ENCODE data around the gene ZNF865.

ZNF865 gene

DNA sequence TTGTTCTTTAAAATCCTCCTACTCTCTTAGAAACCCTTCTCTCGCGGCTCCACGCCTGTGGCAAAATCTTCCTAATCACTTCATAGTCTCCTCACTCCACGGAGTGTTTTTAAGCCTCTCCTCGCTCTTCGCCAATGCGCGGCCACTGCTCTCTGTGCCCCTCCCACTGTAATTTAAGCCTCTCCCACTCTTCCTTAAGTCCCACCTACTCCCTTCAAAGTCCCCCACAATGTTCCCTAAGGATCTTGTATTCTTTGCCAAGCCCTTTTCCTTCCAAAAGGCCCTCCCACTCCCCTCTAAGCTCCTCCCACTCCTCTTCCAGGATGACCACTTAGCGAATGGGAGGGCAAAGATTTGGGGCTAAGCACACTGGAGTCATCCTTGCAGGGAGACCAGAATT is 7.4 kb upstream of the ZNF865 start:
- Histone ChIP-seq H3K27ac (ENCODE audit: low read depth in 2 of 2, low read length in 2 of 2) (no peak overlapping the region), H3K9ac (ENCODE audit: low read depth in 1 of 2, low read length in 2 of 2) (no peak overlapping the region), H3K27me3 (ENCODE audit: control insufficient read depth in 2 of 2, insufficient read depth in 2 of 2, low read length in 2 of 2) (no peaks in the 10 kb centered on the region), H3K4me3 (ENCODE audit: low read length in 2 of 2) (no peak overlapping the region), H3K9me3 (ENCODE audit: control insufficient read depth in 2 of 2, low read length in 2 of 2) (no peaks in the 10 kb centered on the region), H3K36me3 (ENCODE audit: control insufficient read depth in 2 of 2, insufficient read depth in 2 of 2, low read length in 2 of 2) (peaks cover 9 to 16% of the 10 kb centered on the region in 2 donors), H3K4me1 (ENCODE audit: control insufficient read depth in 2 of 2, insufficient read depth in 2 of 2, low read length in 2 of 2) (peaks cover 7 to 11% of the 10 kb centered on the region in 2 donors)

DNA sequence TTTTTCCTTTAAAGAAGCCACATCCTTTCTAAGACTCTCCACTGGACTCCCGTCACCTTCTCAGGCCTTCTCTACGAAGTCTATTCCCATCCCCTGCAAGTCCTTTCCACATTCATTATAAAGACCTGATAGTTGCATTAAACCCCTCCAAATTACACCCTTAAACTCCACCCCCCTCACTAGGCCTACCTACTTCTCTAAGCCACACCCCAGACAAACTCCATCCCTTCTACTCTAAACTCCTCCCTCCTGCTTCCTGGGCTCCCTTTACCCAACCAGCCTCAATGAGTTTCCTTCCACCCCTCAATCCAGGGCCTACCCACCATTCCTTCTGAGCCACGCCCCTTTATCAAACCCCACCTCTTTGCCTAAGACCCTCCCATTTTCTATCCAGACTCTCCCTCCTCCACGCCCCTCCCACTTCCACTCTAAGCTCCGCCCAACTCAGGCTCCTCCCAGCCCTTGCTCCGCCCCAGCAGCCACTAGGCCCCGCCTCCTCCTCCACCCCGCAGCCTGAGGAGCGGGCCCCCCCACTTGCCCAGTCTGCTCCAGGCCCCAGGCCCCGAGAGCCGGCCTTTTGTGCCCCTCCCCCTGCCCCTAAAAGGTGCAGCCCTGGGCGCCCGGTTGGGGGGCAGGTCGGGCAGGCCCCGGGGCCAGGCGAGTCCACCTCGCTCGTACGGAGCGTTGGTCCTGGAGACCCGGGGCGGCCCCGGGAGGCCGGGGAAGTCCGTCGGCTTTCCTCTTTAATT is 6.6 kb upstream of the ZNF865 start:
- Histone ChIP-seq H3K27me3 (ENCODE audit: control insufficient read depth in 2 of 2, insufficient read depth in 2 of 2, low read length in 2 of 2) (no peaks in the 10 kb centered on the region), H3K36me3 (ENCODE audit: control insufficient read depth in 2 of 2, insufficient read depth in 2 of 2, low read length in 2 of 2) (peaks cover 9 to 16% of the 10 kb centered on the region in 2 donors), H3K9me3 (ENCODE audit: control insufficient read depth in 2 of 2, low read length in 2 of 2) (no peaks in the 10 kb centered on the region), H3K4me1 (ENCODE audit: control insufficient read depth in 2 of 2, insufficient read depth in 2 of 2, low read length in 2 of 2) (peaks cover 11% of the 10 kb centered on the region in 2 donors), H3K27ac (ENCODE audit: low read depth in 2 of 2, low read length in 2 of 2) (peak overlapping the region; percentile 93 to 98), H3K4me3 (ENCODE audit: low read length in 2 of 2) (peak overlapping the region; percentile 93 to 97), H3K9ac (ENCODE audit: low read depth in 1 of 2, low read length in 2 of 2) (peak overlapping the region; percentile 75 to 77)

DNA sequence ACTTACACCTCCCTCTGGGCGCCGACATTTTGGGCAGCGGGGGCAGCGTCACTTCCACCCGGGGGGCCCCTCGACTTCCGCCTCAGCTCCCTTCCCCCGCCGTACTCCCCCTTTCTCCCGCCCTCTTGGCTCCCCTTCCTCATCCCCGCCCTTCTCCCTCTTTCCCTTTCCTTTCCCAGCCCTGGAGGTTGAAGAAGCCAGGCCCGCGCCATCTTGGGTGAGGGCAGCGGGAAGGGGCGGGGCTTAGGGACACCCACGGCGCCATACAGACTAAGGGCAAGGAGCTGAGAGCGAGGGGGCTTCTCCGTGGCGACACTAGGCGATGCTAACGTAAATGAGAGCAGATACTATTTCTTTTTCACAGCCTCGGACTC is 6.0 kb upstream of the ZNF865 start, which contains the start of gene FIZ1:
Gene FIZ1, minus strand, starts transcription at position 50 of the 374 bp plus-strand sequence. CDS start 1,652 bp downstream, outside the sequence.
- Histone ChIP-seq H3K9ac (ENCODE audit: low read depth in 1 of 2, low read length in 2 of 2) (peak within 1 kb of the TSS; percentile 75 to 77), H3K4me3 (ENCODE audit: low read length in 2 of 2) (peak within 1 kb of the TSS; percentile 93 to 97), H3K36me3 (ENCODE audit: control insufficient read depth in 2 of 2, insufficient read depth in 2 of 2, low read length in 2 of 2) (peaks cover 9 to 16% of the 10 kb centered on the region in 2 donors)

DNA sequence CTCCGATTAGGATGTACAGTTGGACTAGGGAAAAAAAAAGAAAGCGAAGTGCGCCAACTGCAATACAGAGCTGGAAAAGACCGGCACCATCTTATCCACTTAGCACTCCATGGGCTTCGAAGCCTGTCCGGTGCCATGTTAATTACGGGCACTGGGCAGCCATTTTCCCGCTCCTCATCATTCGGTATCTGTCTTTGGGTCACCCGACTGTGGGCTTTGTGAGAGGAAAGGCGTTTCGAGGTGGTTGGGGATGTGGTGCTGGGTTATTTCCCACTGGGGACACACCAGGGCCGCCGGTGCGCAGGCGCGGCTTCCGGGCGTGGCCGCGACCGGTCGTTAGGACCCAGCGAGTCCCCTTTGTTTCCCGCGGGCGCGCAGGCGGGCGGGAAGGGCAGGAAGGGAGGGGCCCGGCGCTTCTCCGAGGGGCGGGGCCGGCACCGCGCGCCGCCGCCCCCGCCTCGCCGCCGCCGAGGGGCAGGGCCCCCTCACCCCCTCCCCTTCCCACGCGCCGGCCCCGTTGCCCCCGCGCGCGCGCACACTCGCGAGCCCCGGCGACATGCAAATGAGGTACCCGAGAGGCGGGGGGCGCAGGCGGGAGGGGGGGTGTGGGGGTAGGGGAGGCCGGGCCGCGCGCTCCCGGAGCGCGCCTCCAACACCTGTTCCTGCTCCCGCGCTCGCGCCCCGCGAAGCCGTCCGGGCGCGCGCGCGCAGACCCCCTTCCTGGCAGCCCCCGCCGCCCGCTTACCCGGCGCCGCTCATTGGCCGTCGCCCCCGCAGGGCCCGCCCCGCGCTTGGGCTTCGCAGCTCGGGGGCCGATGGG is 5.4 kb upstream of the ZNF865 start, which contains the start of gene ZNF524:
Gene ZNF524, plus strand, starts transcription at position 447 of the 820 bp plus-strand sequence. CDS start 1,825 bp downstream, outside the sequence.
- H3K4me1 ChIP-seq (ENCODE audit: control insufficient read depth in 2 of 2, insufficient read depth in 2 of 2, low read length in 2 of 2), result peaks cover 16 to 17% of the 10 kb centered on the region in 2 donors
- H3K9me3 ChIP-seq (ENCODE audit: control insufficient read depth in 2 of 2, low read length in 2 of 2), result no peaks in the 10 kb centered on the region
- H3K27me3 ChIP-seq (ENCODE audit: control insufficient read depth in 2 of 2, insufficient read depth in 2 of 2, low read length in 2 of 2), result no peaks in the 10 kb centered on the region
- H3K27ac ChIP-seq (ENCODE audit: low read depth in 2 of 2, low read length in 2 of 2), result peak within 1 kb of the TSS; percentile 93 to 98
- H3K9ac ChIP-seq (ENCODE audit: low read depth in 1 of 2, low read length in 2 of 2), result peak within 1 kb of the TSS; percentile 75 to 77
- H3K36me3 ChIP-seq (ENCODE audit: control insufficient read depth in 2 of 2, insufficient read depth in 2 of 2, low read length in 2 of 2), result peaks cover 6 to 13% of the 10 kb centered on the region in 2 donors
- peak within 1 kb of the TSS; percentile 93 to 97 for H3K4me3 ChIP-seq (ENCODE audit: low read length in 2 of 2)

More for the DNA sequence above, 6.0 kb upstream of the ZNF865 start, which contains the start of gene FIZ1:
- H3K4me1 ChIP-seq (ENCODE audit: control insufficient read depth in 2 of 2, insufficient read depth in 2 of 2, low read length in 2 of 2), result peaks cover 11 to 12% of the 10 kb centered on the region in 2 donors
- H3K27ac ChIP-seq (ENCODE audit: low read depth in 2 of 2, low read length in 2 of 2), result peak within 1 kb of the TSS; percentile 93 to 98
- no peaks in the 10 kb centered on the region for H3K9me3 ChIP-seq (ENCODE audit: control insufficient read depth in 2 of 2, low read length in 2 of 2)
- H3K27me3 ChIP-seq (ENCODE audit: control insufficient read depth in 2 of 2, insufficient read depth in 2 of 2, low read length in 2 of 2), result no peaks in the 10 kb centered on the region

DNA sequence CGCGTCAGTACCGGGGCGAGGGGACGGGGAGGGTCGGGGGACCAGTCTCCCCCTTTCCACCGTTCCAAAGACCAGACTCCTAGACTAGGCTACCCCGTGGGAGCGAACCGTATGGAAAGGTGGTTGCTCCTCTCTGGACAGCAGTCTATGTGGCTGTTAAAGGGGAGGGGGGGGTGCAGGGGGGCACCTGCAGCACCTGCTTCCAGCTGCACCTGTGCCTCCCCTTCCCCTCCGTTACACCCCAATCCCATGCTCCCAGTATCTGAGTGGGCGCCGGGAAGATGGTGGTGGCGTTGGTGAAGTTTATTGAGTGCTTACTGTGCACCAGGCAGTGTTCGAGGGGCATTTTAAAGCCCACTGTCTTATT is 4.8 kb upstream of the ZNF865 start:
- peaks cover 16 to 17% of the 10 kb centered on the region in 2 donors for H3K4me1 ChIP-seq (ENCODE audit: control insufficient read depth in 2 of 2, insufficient read depth in 2 of 2, low read length in 2 of 2)
- peak overlapping the region; percentile 93 to 98 for H3K27ac ChIP-seq (ENCODE audit: low read depth in 2 of 2, low read length in 2 of 2)
- peaks cover 0 to 8% of the 10 kb centered on the region in 2 donors for H3K36me3 ChIP-seq (ENCODE audit: control insufficient read depth in 2 of 2, insufficient read depth in 2 of 2, low read length in 2 of 2)
- H3K9me3 ChIP-seq (ENCODE audit: control insufficient read depth in 2 of 2, low read length in 2 of 2), result no peaks in the 10 kb centered on the region
- H3K9ac ChIP-seq (ENCODE audit: low read depth in 1 of 2, low read length in 2 of 2), result peak overlapping the region; percentile 74 to 75
- peak overlapping the region; percentile 77 to 93 for H3K4me3 ChIP-seq (ENCODE audit: low read length in 2 of 2)
- H3K27me3 ChIP-seq (ENCODE audit: control insufficient read depth in 2 of 2, insufficient read depth in 2 of 2, low read length in 2 of 2), result no peaks in the 10 kb centered on the region

DNA sequence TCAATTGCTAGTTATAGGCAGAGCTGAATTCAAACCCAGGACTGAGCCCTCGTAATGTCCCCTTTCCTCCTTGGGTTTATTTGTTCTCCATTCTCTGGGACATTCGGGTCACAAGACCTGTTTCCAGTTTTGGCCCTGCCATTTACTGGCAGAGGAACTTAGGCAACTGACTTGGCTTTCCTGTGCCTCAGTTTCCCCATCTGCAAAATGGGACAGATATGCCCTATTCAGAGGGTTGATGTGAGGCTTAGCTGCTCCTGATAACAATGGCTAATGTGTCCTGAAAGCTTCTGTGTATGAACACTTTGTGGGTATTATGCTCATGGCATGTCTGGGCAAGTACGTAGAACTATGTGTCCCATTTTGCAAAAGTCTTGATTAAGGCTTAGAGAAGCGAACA is 4.4 kb upstream of the ZNF865 start:
- H3K9me3 ChIP-seq (ENCODE audit: control insufficient read depth in 2 of 2, low read length in 2 of 2), result no peaks in the 10 kb centered on the region
- peaks cover 0 to 5% of the 10 kb centered on the region in 2 donors for H3K36me3 ChIP-seq (ENCODE audit: control insufficient read depth in 2 of 2, insufficient read depth in 2 of 2, low read length in 2 of 2)
- H3K4me1 ChIP-seq (ENCODE audit: control insufficient read depth in 2 of 2, insufficient read depth in 2 of 2, low read length in 2 of 2), result peaks cover 18 to 20% of the 10 kb centered on the region in 2 donors
- H3K27me3 ChIP-seq (ENCODE audit: control insufficient read depth in 2 of 2, insufficient read depth in 2 of 2, low read length in 2 of 2), result no peaks in the 10 kb centered on the region
- peak overlapping the region; percentile 77 to 93 for H3K4me3 ChIP-seq (ENCODE audit: low read length in 2 of 2)
- H3K27ac ChIP-seq (ENCODE audit: low read depth in 2 of 2, low read length in 2 of 2), result peak overlapping the region; percentile 93 to 98
- H3K9ac ChIP-seq (ENCODE audit: low read depth in 1 of 2, low read length in 2 of 2), result peak overlapping the region; percentile 74 to 75

DNA sequence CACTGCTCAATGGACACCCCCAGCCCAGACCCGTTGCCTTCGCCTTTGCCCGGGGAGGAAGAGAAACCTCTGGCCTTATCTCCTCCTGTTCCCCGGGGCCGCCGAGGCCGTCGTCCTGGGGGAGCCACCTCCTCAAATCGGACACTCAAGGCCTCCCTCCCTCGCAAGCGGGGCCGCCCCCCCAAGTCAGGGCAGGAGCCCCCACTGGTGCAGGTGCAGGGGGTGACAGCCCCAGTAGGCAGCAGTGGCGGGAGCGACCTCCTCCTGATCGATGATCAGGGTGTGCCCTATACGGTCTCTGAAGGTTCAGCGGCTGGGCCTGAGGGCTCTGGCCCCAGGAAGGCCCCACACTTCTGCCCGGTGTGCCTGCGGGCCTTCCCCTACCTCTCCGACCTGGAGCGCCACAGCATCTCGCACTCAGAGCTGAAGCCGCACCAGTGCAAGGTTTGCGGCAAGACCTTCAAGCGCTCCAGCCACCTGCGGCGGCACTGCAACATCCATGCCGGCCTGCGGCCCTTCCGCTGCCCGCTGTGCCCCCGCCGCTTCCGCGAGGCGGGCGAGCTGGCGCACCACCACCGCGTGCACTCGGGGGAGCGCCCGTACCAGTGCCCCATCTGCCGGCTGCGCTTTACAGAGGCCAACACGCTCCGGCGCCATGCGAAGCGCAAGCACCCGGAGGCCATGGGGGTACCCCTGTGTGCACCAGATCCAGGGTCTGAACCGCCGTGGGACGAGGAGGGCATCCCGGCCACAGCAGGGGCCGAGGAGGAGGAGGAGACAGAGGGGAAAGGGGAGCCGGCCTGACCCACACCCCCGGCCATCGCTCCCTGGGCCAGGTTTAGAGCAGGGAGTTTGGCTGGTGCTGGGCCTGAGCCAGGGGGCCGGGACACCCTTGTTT is 3.1 kb upstream of the ZNF865 start:
- no peaks in the 10 kb centered on the region for H3K27me3 ChIP-seq (ENCODE audit: control insufficient read depth in 2 of 2, insufficient read depth in 2 of 2, low read length in 2 of 2)
- no peak overlapping the region for H3K4me3 ChIP-seq (ENCODE audit: low read length in 2 of 2)
- no peak overlapping the region for H3K27ac ChIP-seq (ENCODE audit: low read depth in 2 of 2, low read length in 2 of 2)
- no peaks in the 10 kb centered on the region for H3K36me3 ChIP-seq (ENCODE audit: control insufficient read depth in 2 of 2, insufficient read depth in 2 of 2, low read length in 2 of 2)
- H3K4me1 ChIP-seq (ENCODE audit: control insufficient read depth in 2 of 2, insufficient read depth in 2 of 2, low read length in 2 of 2), result peaks cover 27 to 28% of the 10 kb centered on the region in 2 donors
- H3K9me3 ChIP-seq (ENCODE audit: control insufficient read depth in 2 of 2, low read length in 2 of 2), result no peaks in the 10 kb centered on the region
- H3K9ac ChIP-seq (ENCODE audit: low read depth in 1 of 2, low read length in 2 of 2), result no peak overlapping the region

DNA sequence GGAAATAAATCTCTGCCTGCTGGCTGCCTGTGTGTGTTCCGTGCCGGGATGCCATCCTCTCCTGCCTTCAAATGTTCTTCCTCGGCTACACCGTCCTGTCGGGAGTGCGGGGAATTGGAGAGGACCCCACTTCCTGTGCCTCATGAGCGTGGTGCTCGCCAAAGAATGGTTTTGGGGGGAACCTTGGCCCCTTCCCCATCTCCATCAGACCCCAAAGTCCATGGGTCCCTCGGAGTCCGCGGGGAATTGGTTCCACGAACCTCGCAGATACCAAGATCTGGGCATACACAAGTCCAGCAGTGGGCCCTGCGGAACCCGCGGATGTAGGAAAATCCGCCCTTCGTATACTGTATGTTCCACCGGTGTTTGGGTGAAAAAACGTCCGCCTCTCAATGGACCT is 2.3 kb upstream of the ZNF865 start:
- Histone ChIP-seq H3K9me3 (ENCODE audit: control insufficient read depth in 2 of 2, low read length in 2 of 2) (no peaks in the 10 kb centered on the region), H3K27ac (ENCODE audit: low read depth in 2 of 2, low read length in 2 of 2) (no peak overlapping the region), H3K4me3 (ENCODE audit: low read length in 2 of 2) (no peak overlapping the region), H3K27me3 (ENCODE audit: control insufficient read depth in 2 of 2, insufficient read depth in 2 of 2, low read length in 2 of 2) (no peaks in the 10 kb centered on the region), H3K9ac (ENCODE audit: low read depth in 1 of 2, low read length in 2 of 2) (no peak overlapping the region), H3K4me1 (ENCODE audit: control insufficient read depth in 2 of 2, insufficient read depth in 2 of 2, low read length in 2 of 2) (peaks cover 27 to 28% of the 10 kb centered on the region in 2 donors), H3K36me3 (ENCODE audit: control insufficient read depth in 2 of 2, insufficient read depth in 2 of 2, low read length in 2 of 2) (no peaks in the 10 kb centered on the region)

DNA sequence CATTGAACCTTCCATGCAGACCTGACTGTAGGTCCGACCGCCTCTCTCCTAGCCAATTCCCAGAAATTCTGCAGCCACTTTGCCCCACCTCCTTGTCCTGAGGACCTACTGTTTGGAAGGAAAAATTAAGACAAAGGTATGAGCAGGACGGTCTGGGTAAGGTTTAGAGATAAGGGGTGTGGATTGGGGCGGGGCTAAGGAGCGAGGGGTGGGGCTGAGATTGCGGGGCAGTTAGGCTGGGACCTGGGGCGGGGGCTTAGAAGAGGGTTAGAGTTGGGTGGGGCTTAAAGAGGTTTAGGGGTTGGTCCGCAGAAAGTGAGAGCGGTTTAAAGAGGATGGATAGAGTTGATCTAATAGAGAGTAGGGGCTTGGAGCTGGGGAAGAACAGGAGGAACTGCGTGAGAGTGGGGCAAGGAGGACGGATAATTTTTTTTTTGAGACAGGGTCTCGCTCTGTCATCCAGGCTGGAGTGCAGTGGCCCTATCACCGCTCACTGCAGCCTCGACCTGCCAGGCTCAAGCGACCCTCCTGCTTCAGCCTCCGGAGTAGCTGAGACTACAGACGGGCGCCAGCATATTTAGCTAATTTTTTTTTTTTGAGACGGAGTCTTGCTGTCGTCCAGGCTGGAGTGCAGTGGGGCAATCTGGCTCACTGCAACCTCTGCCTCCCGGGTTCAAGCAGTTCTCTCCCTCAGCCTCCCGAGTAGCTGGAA is 1.7 kb upstream of the ZNF865 start:
- H3K4me3 ChIP-seq (ENCODE audit: low read length in 2 of 2), result no peak overlapping the region

More for the DNA sequence above, 1.7 kb upstream of the ZNF865 start:
- H3K9ac ChIP-seq (ENCODE audit: low read depth in 1 of 2, low read length in 2 of 2), result no peak overlapping the region
- no peaks in the 10 kb centered on the region for H3K27me3 ChIP-seq (ENCODE audit: control insufficient read depth in 2 of 2, insufficient read depth in 2 of 2, low read length in 2 of 2)
- no peak overlapping the region for H3K27ac ChIP-seq (ENCODE audit: low read depth in 2 of 2, low read length in 2 of 2)
- no peaks in the 10 kb centered on the region for H3K9me3 ChIP-seq (ENCODE audit: control insufficient read depth in 2 of 2, low read length in 2 of 2)
- no peaks in the 10 kb centered on the region for H3K36me3 ChIP-seq (ENCODE audit: control insufficient read depth in 2 of 2, insufficient read depth in 2 of 2, low read length in 2 of 2)
- peaks cover 25 to 28% of the 10 kb centered on the region in 2 donors for H3K4me1 ChIP-seq (ENCODE audit: control insufficient read depth in 2 of 2, insufficient read depth in 2 of 2, low read length in 2 of 2)

Data from mucosa of rectum (tissue), 2 donors.